Astrocyte (in vitro differentiated cells and primary cell): ENCODE data around the gene FXR1. TPM values are rescaled to one million over a fixed set of nuclear protein-coding genes. Genes with fewer than 3 reads are reported as not detected.

Experiments
- DNase-seq: peaks from one replicate; pipeline ENCODE4 v3.0.0-alpha.2; 2010; ENCODE audit warnings: low read depth
- FAIRE-seq: peaks from 2 replicates; lab custom pipeline; 2011; peaks lifted over from hg19 to GRCh38; lab: Jason Lieb, UNC
- H2AFZ ChIP-seq: 2 replicates; pipeline ENCODE4 v1.6.0; 2012; ENCODE audit warnings: low read depth, low read length, inconsistent platforms
- H3K27ac ChIP-seq: 2 replicates; pipeline ENCODE4 v1.5.1; 2011; ENCODE audit warnings: low read depth, low read length, inconsistent platforms
- H3K27me3 ChIP-seq: 2 replicates; pipeline ENCODE4 v1.6.0; 2011; ENCODE audit warnings: low read length, inconsistent platforms; ENCODE audit not compliant: insufficient read depth
- H3K36me3 ChIP-seq: 2 replicates; pipeline ENCODE4 v1.5.1; 2011; ENCODE audit warnings: low read length, inconsistent platforms; ENCODE audit not compliant: insufficient read depth
- H3K4me1 ChIP-seq: 2 replicates; pipeline ENCODE4 v1.5.1; 2011; ENCODE audit warnings: low read length, inconsistent platforms; ENCODE audit not compliant: insufficient read depth
- H3K4me2 ChIP-seq: 2 replicates; pipeline ENCODE4 v1.6.0; 2012; ENCODE audit warnings: low read length, inconsistent platforms
- H3K4me3 ChIP-seq: 2 replicates; pipeline ENCODE4 v1.5.1; 2011; ENCODE audit warnings: low read depth, mild to moderate bottlenecking, low read length, inconsistent platforms; ENCODE audit not compliant: insufficient read depth
- H3K79me2 ChIP-seq: 2 replicates; pipeline ENCODE4 v1.6.0; 2012; ENCODE audit warnings: mild to moderate bottlenecking, low read length, inconsistent platforms; ENCODE audit not compliant: insufficient read depth
- H3K9ac ChIP-seq: 2 replicates; pipeline ENCODE4 v1.6.0; 2012; ENCODE audit warnings: mild to moderate bottlenecking, low read length, inconsistent platforms
- H3K9me3 ChIP-seq: 2 replicates; pipeline ENCODE4 v1.5.1; 2012; ENCODE audit warnings: low read depth, mild to moderate bottlenecking, low read length, inconsistent platforms; ENCODE audit not compliant: insufficient read depth
- H4K20me1 ChIP-seq: 2 replicates; pipeline ENCODE4 v1.6.0; 2012; ENCODE audit warnings: low read length, inconsistent platforms; ENCODE audit not compliant: insufficient read depth
- H3K27ac Mint-ChIP-seq: one replicate; pipeline ENCODE4 v1.8.0; 2021; ENCODE audit warnings: mild to moderate bottlenecking, mixed read lengths; ENCODE audit not compliant: unreplicated experiment
- H3K27me3 Mint-ChIP-seq: one replicate; pipeline ENCODE4 v1.8.0; 2021; ENCODE audit warnings: low read depth, mixed read lengths; ENCODE audit not compliant: unreplicated experiment
- H3K36me3 Mint-ChIP-seq: one replicate; pipeline ENCODE4 v1.8.0; 2021; ENCODE audit warnings: low read depth, mixed read lengths; ENCODE audit not compliant: unreplicated experiment
- H3K4me1 Mint-ChIP-seq: one replicate; pipeline ENCODE4 v1.8.0; 2021; ENCODE audit warnings: low read depth, mixed read lengths; ENCODE audit not compliant: unreplicated experiment
- H3K4me3 Mint-ChIP-seq: one replicate; pipeline ENCODE4 v1.8.0; 2021; ENCODE audit warnings: mild to moderate bottlenecking, moderate library complexity, mixed read lengths; ENCODE audit not compliant: unreplicated experiment
- H3K9me3 Mint-ChIP-seq: one replicate; pipeline ENCODE4 v1.8.0; 2021; ENCODE audit warnings: mild to moderate bottlenecking, mixed read lengths; ENCODE audit not compliant: unreplicated experiment
- CTCF ChIP-seq: IDR thresholded peaks from 2 replicates; pipeline ENCODE4 v1.5.1; 2011; ENCODE audit warnings: low read depth, mild to moderate bottlenecking, inconsistent platforms, low read length, moderate library complexity; ENCODE audit not compliant: insufficient read depth
- EZH2 ChIP-seq: IDR thresholded peaks from 2 replicates; pipeline ENCODE4 v1.6.1; 2012; ENCODE audit warnings: mild to moderate bottlenecking, low read length, inconsistent platforms; ENCODE audit not compliant: insufficient read depth
- total RNA-seq: library from RNA; stranded (reverse); gene quantifications from 2 replicates; pipeline ENCODE4 v1.2.1, GENCODE V29; 2021

FXR1 gene
- total RNA-seq, 1 donor from 2014 or later, result 173 TPM

DNA sequence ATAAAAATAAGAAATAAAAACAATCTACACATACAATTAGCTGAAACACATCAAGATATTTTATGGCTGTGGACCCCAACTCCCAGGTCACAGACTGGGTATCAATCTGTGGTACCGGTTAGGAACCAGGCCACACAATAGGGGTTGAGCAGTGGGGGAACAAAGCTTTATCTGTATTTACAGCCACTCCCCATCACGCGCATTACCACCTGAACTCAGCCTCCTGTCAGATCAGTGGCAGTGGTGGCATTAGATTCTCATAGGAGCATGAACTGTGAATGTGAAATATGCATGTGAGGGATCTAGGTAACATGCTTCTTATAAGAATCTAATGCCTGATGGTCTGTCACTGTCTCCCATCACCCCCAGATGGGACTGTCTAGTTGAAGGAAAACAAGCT lies 94.8 kb downstream of the FXR1 start:
- Mint-ChIP-seq H3K4me1 (no peaks in the 10 kb centered on the region), H3K36me3 (no peaks in the 10 kb centered on the region), H3K27me3 (no peaks in the 10 kb centered on the region), H3K4me3 (no peak overlapping the region), H3K9me3 (peaks cover under 1% of the 10 kb centered on the region), H3K27ac (no peak overlapping the region)
- Histone ChIP-seq H3K9me3 (peaks cover 2% of the 10 kb centered on the region), H3K79me2 (no peaks in the 10 kb centered on the region), H3K4me3 (no peak overlapping the region), H3K27me3 (no peaks in the 10 kb centered on the region), H3K36me3 (no peaks in the 10 kb centered on the region), H3K9ac (no peak overlapping the region), H3K4me2 (no peak overlapping the region), H2AFZ (no peak overlapping the region), H3K4me1 (no peaks in the 10 kb centered on the region), H4K20me1 (no peaks in the 10 kb centered on the region), H3K27ac (no peak overlapping the region)
- DNase-seq (no peak), FAIRE-seq (no peak)
- no peak for TF ChIP-seq CTCF

GRCh38 chr3:181008796-181009195 lies 96.3 kb downstream of the FXR1 start:
- H3K4me2 ChIP-seq, result no peak overlapping the region
- H3K9me3 ChIP-seq, result peaks cover 2% of the 10 kb centered on the region
- no peaks in the 10 kb centered on the region for H3K36me3 Mint-ChIP-seq

DNA sequence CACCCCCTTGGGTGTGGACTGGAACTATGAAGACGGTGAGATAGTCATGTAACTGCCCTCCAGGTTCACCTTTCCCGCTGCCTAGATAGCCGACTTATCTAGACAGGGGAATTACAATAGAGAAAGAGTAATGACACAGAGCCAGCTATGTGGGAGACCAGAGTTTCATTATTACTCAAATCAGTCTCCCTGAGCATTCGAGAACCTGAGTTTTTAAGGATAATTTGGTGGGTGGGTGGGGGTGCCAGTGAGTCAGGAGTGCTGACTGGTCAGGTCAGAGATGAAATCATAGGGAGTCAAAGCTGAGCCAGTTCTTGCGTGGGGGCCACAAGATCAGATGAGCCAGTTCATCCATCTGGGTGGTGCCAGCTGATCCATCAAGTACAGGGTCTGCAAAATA lies 96.8 kb downstream of the FXR1 start:
- FAIRE-seq (no peak), DNase-seq (no peak)
- no peak overlapping the region for H3K4me3 ChIP-seq
- H3K9me3 Mint-ChIP-seq, result peaks cover 2% of the 10 kb centered on the region
- H3K4me1 ChIP-seq, result no peaks in the 10 kb centered on the region
- H2AFZ ChIP-seq, result no peak overlapping the region
- no peaks in the 10 kb centered on the region for H3K79me2 ChIP-seq
- no peaks in the 10 kb centered on the region for H3K27me3 Mint-ChIP-seq
- peaks cover 2% of the 10 kb centered on the region for H3K9me3 ChIP-seq
- no peaks in the 10 kb centered on the region for H3K36me3 ChIP-seq
- H3K27ac Mint-ChIP-seq, result no peak overlapping the region
- H3K9ac ChIP-seq, result no peak overlapping the region
- TF ChIP-seq CTCF, result no peak
- no peak for TF ChIP-seq EZH2
- H3K4me2 ChIP-seq, result no peak overlapping the region
- no peak overlapping the region for H3K27ac ChIP-seq
- no peaks in the 10 kb centered on the region for H3K4me1 Mint-ChIP-seq
- H3K27me3 ChIP-seq, result no peaks in the 10 kb centered on the region
- H3K36me3 Mint-ChIP-seq, result no peaks in the 10 kb centered on the region
- H3K4me3 Mint-ChIP-seq, result no peak overlapping the region
- H4K20me1 ChIP-seq, result no peaks in the 10 kb centered on the region

More at GRCh38 chr3:181008796-181009195, 96.3 kb downstream of the FXR1 start:
- H3K9me3 Mint-ChIP-seq, result peaks cover 2% of the 10 kb centered on the region
- no peak overlapping the region for H3K27ac Mint-ChIP-seq
- Histone ChIP-seq H3K4me1 (no peaks in the 10 kb centered on the region), H3K79me2 (no peaks in the 10 kb centered on the region), H3K27ac (no peak overlapping the region), H3K4me3 (no peak overlapping the region), H4K20me1 (no peaks in the 10 kb centered on the region), H2AFZ (no peak overlapping the region), H3K36me3 (no peaks in the 10 kb centered on the region), H3K9ac (no peak overlapping the region), H3K27me3 (no peaks in the 10 kb centered on the region)
- FAIRE-seq (no peak), DNase-seq (no peak)
- H3K27me3 Mint-ChIP-seq, result no peaks in the 10 kb centered on the region
- no peak overlapping the region for H3K4me3 Mint-ChIP-seq
- H3K4me1 Mint-ChIP-seq, result no peaks in the 10 kb centered on the region
- TF ChIP-seq CTCF, result no peak
- TF ChIP-seq EZH2, result no peak
